Type B pancreatic cell (in vitro differentiated cells): ENCODE data around the gene HHEX. TPM values are rescaled to one million over a fixed set of nuclear protein-coding genes. Genes with fewer than 3 reads are reported as not detected.
"Not testable (repeated sequence)": the region's sequence is repeated elsewhere in the genome, so short reads cannot be mapped to it uniquely, and the experiment has no call there.

ENCODE experiments used
- DNase-seq: peaks from one replicate; pipeline ENCODE4 v3.0.0; 2021; ENCODE audit warnings: mixed read lengths; ENCODE audit not compliant: unreplicated experiment; ENCODE audit errors: extremely low spot score
- H3K27ac Mint-ChIP-seq: 2 replicates; pipeline ENCODE4 v1.8.0; 2021; ENCODE audit warnings: mild to moderate bottlenecking, mixed read lengths
- H3K27me3 Mint-ChIP-seq: 2 replicates; pipeline ENCODE4 v1.8.0; 2021; ENCODE audit warnings: mixed read lengths
- H3K36me3 Mint-ChIP-seq: 2 replicates; pipeline ENCODE4 v1.8.0; 2021; ENCODE audit warnings: mixed read lengths
- H3K4me1 Mint-ChIP-seq: one replicate; pipeline ENCODE4 v1.8.0; 2021; ENCODE audit warnings: mixed read lengths; ENCODE audit not compliant: unreplicated experiment
- H3K4me3 Mint-ChIP-seq: 2 replicates; pipeline ENCODE4 v1.8.0; 2021; ENCODE audit warnings: mild to moderate bottlenecking, mixed read lengths
- H3K9me3 Mint-ChIP-seq: 2 replicates; pipeline ENCODE4 v1.8.0; 2021; ENCODE audit warnings: mixed read lengths
- total RNA-seq: library from RNA; stranded (reverse); gene quantifications from 2 replicates; pipeline ENCODE4 v1.2.1, GENCODE V29; 2021; ENCODE audit warnings: low replicate concordance
- TF ChIP-seq, protein P1 (sequence below): fragments of 200-600 bp; sonication (generic); conservative IDR thresholded peaks from 2 replicates; pipeline ENCODE4 v1.5.0; 2021; ENCODE audit warnings: antibody characterized with exemption, mild to moderate bottlenecking

The HHEX gene
- total RNA-seq, 1 donor from 2014 or later = 6.7 TPM

DNA sequence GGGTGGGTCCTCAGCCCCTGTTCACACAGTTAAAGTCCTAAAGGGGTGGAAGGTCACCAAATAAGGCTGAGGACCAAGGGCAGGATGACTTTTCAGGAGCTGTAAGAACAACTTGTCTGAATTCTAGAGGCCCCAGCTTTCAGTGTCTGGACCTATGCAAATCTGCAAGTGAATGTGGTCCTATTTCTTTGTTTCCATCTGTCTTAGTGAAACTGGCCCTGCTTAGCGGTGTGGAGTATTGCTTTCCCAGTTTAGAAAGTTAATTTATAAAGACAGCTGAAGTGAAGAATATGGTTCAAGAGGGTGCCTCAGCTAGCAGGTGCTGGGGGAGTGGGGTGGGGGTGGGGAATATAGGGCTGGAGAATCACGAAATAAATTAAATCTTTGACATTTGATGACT is 40.1 kb downstream of the HHEX start:
- Mint-ChIP-seq H3K9me3 (peaks cover 4% of the 10 kb centered on the region), H3K27ac (no peak overlapping the region), H3K4me3 (no peak overlapping the region), H3K36me3 (no peaks in the 10 kb centered on the region), H3K27me3 (peaks cover 33% of the 10 kb centered on the region), H3K4me1 (no peaks in the 10 kb centered on the region)
- TF ChIP-seq, protein P1, sequence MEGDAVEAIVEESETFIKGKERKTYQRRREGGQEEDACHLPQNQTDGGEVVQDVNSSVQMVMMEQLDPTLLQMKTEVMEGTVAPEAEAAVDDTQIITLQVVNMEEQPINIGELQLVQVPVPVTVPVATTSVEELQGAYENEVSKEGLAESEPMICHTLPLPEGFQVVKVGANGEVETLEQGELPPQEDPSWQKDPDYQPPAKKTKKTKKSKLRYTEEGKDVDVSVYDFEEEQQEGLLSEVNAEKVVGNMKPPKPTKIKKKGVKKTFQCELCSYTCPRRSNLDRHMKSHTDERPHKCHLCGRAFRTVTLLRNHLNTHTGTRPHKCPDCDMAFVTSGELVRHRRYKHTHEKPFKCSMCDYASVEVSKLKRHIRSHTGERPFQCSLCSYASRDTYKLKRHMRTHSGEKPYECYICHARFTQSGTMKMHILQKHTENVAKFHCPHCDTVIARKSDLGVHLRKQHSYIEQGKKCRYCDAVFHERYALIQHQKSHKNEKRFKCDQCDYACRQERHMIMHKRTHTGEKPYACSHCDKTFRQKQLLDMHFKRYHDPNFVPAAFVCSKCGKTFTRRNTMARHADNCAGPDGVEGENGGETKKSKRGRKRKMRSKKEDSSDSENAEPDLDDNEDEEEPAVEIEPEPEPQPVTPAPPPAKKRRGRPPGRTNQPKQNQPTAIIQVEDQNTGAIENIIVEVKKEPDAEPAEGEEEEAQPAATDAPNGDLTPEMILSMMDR = no peak
- no peak for DNase-seq

DNA sequence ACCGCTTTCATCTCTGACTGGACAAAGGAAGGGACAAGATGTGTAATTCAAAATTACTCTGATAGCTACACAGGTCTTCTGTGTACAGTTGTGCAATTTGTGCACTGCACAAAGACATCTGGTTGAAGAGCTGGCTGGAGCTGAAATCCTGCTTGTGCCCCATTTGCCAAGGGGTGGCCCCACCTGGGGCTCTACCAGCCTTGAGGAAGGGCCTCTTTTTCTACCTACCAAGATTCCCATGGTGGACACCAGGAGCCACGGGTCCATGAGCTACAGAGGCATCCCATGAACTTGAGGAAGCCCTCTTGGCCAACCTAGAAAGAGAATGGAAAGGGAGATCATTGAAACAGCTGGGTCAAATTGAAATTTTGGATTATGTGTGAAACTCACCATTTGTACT is 43.2 kb downstream of the HHEX start:
- Mint-ChIP-seq H3K9me3 (no peaks in the 10 kb centered on the region), H3K27me3 (peaks cover 17% of the 10 kb centered on the region), H3K36me3 (no peaks in the 10 kb centered on the region), H3K4me1 (no peaks in the 10 kb centered on the region), H3K27ac (no peak overlapping the region), H3K4me3 (no peak overlapping the region)
- TF ChIP-seq, protein P1 = no peak
- no peak for DNase-seq

DNA sequence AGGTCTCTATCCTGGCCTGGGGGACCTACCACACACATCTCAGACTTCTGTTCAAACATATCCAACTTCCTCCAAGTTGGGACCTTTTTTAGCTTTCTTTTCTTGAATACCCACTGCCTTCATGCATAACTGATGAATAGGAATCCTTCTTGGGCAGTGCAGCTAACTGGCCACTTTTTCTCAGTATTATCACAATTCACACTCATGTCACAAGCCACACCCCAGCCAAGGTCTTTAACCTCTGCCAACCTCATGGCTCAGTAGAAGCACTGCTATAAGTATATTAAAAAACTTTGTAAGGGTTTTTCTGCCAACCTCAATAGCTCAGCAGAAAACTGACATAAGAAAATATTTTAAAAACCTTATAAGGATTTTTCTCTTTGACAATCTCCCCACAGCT is 44.5 kb downstream of the HHEX start:
- H3K4me3 Mint-ChIP-seq = no peak overlapping the region
- no peak for DNase-seq
- TF ChIP-seq, protein P1 = no peak
- no peaks in the 10 kb centered on the region for H3K4me1 Mint-ChIP-seq
- no peaks in the 10 kb centered on the region for H3K36me3 Mint-ChIP-seq
- no peaks in the 10 kb centered on the region for H3K9me3 Mint-ChIP-seq
- peaks cover 20% of the 10 kb centered on the region for H3K27me3 Mint-ChIP-seq
- no peak overlapping the region for H3K27ac Mint-ChIP-seq

DNA sequence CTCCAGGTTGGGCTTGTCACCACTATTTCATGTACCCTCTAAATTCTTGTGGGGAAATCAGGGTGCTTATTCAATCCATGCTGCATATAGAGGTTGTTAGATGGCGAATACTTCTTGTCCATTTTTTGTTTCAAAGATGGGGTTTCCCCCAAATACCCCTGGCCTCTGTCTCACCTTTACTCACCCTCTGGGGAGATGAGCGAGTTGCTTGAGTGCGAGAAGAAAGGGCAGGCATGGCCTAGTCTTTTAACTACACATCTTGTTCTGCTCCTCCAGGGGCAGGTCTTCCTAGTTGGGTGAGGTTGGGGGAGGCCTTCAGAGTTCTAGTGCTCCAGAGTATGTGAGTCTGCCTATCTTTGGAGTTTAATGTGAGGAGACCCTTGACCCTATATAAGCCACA is 46.2 kb downstream of the HHEX start:
- Mint-ChIP-seq H3K4me1 (no peaks in the 10 kb centered on the region), H3K9me3 (no peaks in the 10 kb centered on the region), H3K4me3 (no peak overlapping the region), H3K27ac (no peak overlapping the region), H3K27me3 (peaks cover 27% of the 10 kb centered on the region), H3K36me3 (no peaks in the 10 kb centered on the region)
- TF ChIP-seq, protein P1 = no peak
- no peak for DNase-seq

DNA sequence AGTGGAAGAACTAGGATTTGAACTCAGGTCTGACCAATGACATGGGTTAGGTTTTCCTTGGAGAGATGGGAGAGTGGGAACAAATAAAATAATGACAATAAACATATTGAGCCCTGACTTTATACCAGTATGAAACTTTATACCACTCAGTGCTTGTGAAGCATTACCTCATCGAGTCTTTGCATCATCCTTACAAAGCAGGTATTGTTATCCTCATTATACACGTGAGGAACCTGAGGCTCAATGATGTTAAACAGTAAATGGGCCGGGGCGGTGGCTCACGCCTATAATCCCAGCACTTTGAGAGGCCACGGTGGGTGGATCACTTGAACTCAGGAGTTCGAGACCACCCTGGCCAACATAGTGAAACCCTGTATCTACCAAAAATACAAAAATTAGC is 47.7 kb downstream of the HHEX start:
- H3K36me3 Mint-ChIP-seq = no peaks in the 10 kb centered on the region
- TF ChIP-seq, protein P1 = no peak
- no peak overlapping the region for H3K27ac Mint-ChIP-seq
- no peak for DNase-seq
- H3K9me3 Mint-ChIP-seq = no peaks in the 10 kb centered on the region
- no peak overlapping the region for H3K4me3 Mint-ChIP-seq
- H3K4me1 Mint-ChIP-seq = no peaks in the 10 kb centered on the region
- peaks cover 28% of the 10 kb centered on the region for H3K27me3 Mint-ChIP-seq

DNA sequence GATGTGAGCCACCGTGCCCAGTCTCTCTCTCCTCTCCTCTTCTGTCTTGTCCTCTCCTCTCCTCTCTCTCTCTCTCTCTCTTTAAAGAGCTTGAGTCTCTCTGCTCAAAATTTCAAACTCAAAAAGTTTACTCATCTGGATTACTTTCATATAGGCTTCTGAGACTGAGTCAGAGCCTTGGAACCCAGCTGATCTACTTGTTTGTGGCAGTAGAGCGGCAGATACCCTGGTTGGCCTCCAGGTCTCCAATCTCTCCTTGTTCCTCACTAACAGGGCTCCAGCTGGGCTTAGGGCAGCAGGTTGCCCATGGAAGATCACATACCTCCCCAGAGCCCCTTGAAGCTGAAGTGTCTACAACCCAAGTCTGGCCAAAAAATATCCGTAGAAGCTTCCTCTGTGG is 51.0 kb downstream of the HHEX start:
- Mint-ChIP-seq H3K4me3 (no peak overlapping the region), H3K27me3 (peaks cover 27% of the 10 kb centered on the region), H3K27ac (no peak overlapping the region), H3K36me3 (no peaks in the 10 kb centered on the region), H3K9me3 (no peaks in the 10 kb centered on the region), H3K4me1 (no peaks in the 10 kb centered on the region)
- DNase-seq = no peak
- TF ChIP-seq, protein P1 = no peak

DNA sequence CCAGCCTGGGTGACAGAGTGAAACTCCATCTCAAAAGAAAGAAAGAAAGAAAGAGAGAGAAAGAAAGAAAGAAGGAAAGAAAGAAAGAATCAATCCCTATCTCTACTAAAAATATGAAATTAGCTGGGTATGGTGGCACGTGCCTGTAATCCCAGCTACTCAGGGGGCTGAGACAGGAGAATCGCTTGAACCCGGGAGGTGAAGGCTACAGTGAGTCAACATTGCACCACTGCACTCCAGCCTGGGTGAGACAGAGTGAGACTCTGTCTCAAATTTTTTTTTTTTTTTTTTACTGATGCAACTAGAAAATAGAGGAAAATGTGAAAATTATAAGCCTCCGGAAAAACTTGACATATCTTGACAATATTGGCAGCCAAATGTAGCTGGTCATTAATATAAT is 52.0 kb downstream of the HHEX start:
- not testable (repeated sequence) for H3K36me3 Mint-ChIP-seq, H3K27ac Mint-ChIP-seq, DNase-seq, H3K9me3 Mint-ChIP-seq, H3K4me3 Mint-ChIP-seq, H3K4me1 Mint-ChIP-seq
- peaks cover 29% of the 10 kb centered on the region for H3K27me3 Mint-ChIP-seq
